Osteocyte (in vitro differentiated cells): ENCODE measurements around the gene SSB. TPM values are rescaled to one million over a fixed set of nuclear protein-coding genes. Genes with fewer than 3 reads are reported as not detected.
A peak's percentile ranks its signal among the peaks of the same experiment; 100 is the strongest.

ENCODE experiments used
- DNase-seq: peaks from one replicate; pipeline ENCODE4 v3.0.0; 2021; ENCODE audit warnings: mixed read lengths; ENCODE audit not compliant: unreplicated experiment; ENCODE audit errors: extremely low spot score
- H3K27ac Mint-ChIP-seq: one replicate; pipeline ENCODE4 v1.8.0; 2021; ENCODE audit warnings: mild to moderate bottlenecking, mixed read lengths; ENCODE audit not compliant: unreplicated experiment
- H3K27me3 Mint-ChIP-seq: one replicate; pipeline ENCODE4 v1.8.0; 2021; ENCODE audit warnings: mixed read lengths; ENCODE audit not compliant: unreplicated experiment
- H3K36me3 Mint-ChIP-seq: one replicate; pipeline ENCODE4 v1.8.0; 2021; ENCODE audit warnings: mixed read lengths; ENCODE audit not compliant: unreplicated experiment
- H3K4me1 Mint-ChIP-seq: one replicate; pipeline ENCODE4 v1.8.0; 2021; ENCODE audit warnings: mixed read lengths; ENCODE audit not compliant: unreplicated experiment
- H3K4me3 Mint-ChIP-seq: one replicate; pipeline ENCODE4 v1.8.0; 2021; ENCODE audit warnings: mild to moderate bottlenecking, moderate library complexity, mixed read lengths; ENCODE audit not compliant: unreplicated experiment
- H3K9me3 Mint-ChIP-seq: one replicate; pipeline ENCODE4 v1.8.0; 2021; ENCODE audit warnings: mixed read lengths; ENCODE audit not compliant: unreplicated experiment
- total RNA-seq: library from RNA; stranded (reverse); gene quantifications from 2 replicates; pipeline ENCODE4 v1.2.1, GENCODE V29; 2021
- TF ChIP-seq, protein P1 (sequence below): fragments of 200-600 bp; sonication (generic); IDR thresholded peaks from 2 replicates; pipeline ENCODE4 v1.5.0; 2021; ENCODE audit warnings: antibody characterized with exemption, mild to moderate bottlenecking, moderate library complexity

SSB gene
- total RNA-seq, 1 donor from 2014 or later = 111 TPM

DNA sequence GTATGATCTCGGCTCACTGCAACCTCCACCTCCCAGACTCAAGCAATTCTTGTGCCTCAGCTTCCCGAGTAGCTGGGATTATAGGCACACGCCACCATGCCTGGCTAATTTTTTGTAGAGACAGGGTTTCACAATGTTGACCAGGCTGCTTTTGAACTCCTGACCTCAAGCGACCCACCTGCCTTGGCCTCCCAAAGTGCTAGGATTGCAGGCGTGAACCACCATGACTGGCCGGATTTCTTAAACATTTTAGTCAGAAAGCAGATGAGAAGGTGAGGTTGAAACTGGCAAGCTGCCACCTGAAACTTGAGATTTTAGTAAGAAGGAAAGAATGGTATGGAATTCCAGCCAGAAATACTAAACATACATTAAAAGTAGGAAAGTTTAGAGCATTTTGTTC lies 33.1 kb upstream of the SSB start:
- no peaks in the 10 kb centered on the region for H3K36me3 Mint-ChIP-seq

DNA sequence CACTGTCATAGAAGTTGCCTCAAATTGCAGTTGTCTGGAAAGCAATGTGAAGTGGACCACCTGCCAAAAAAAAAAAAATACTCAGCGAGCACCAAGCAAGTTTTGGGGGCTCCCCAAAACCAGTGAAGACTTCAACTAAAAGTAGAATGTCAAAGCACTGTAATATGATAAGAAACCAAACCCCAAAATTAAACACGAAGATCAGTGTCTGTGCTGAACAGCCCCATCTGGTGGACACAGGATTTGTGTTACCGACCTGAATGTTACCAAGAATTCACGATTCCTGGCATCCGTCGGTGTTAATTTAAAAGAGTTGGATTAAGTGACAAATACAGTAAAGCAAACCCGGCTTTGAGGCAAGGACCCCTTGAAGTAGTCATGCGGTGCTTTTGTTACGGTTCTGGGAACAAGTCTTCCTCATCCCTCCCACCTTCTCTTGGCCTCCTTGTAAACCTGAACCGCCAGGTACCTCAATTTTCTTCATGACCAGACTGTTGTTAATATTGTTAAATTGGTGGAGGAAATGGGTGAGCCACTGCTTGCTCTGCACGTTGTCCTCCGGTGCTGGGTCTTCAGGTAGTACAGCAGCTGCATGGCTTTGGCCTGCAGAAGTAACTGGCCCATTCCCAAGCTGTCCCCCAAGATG lies 31.3 kb upstream of the SSB start:
- Mint-ChIP-seq H3K27ac (no peak overlapping the region), H3K27me3 (no peaks in the 10 kb centered on the region), H3K4me1 (peaks cover 8% of the 10 kb centered on the region), H3K9me3 (no peaks in the 10 kb centered on the region), H3K36me3 (no peaks in the 10 kb centered on the region), H3K4me3 (no peak overlapping the region)
- TF ChIP-seq, protein P1, sequence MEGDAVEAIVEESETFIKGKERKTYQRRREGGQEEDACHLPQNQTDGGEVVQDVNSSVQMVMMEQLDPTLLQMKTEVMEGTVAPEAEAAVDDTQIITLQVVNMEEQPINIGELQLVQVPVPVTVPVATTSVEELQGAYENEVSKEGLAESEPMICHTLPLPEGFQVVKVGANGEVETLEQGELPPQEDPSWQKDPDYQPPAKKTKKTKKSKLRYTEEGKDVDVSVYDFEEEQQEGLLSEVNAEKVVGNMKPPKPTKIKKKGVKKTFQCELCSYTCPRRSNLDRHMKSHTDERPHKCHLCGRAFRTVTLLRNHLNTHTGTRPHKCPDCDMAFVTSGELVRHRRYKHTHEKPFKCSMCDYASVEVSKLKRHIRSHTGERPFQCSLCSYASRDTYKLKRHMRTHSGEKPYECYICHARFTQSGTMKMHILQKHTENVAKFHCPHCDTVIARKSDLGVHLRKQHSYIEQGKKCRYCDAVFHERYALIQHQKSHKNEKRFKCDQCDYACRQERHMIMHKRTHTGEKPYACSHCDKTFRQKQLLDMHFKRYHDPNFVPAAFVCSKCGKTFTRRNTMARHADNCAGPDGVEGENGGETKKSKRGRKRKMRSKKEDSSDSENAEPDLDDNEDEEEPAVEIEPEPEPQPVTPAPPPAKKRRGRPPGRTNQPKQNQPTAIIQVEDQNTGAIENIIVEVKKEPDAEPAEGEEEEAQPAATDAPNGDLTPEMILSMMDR = peak; percentile 81
- DNase-seq = no peak

More for the DNA sequence above, 33.1 kb upstream of the SSB start:
- TF ChIP-seq, protein P1 = no peak
- Mint-ChIP-seq H3K9me3 (no peaks in the 10 kb centered on the region), H3K4me3 (no peak overlapping the region), H3K4me1 (peaks cover 8% of the 10 kb centered on the region), H3K27ac (peak overlapping the region; percentile 50), H3K27me3 (no peaks in the 10 kb centered on the region)
- no peak for DNase-seq

DNA sequence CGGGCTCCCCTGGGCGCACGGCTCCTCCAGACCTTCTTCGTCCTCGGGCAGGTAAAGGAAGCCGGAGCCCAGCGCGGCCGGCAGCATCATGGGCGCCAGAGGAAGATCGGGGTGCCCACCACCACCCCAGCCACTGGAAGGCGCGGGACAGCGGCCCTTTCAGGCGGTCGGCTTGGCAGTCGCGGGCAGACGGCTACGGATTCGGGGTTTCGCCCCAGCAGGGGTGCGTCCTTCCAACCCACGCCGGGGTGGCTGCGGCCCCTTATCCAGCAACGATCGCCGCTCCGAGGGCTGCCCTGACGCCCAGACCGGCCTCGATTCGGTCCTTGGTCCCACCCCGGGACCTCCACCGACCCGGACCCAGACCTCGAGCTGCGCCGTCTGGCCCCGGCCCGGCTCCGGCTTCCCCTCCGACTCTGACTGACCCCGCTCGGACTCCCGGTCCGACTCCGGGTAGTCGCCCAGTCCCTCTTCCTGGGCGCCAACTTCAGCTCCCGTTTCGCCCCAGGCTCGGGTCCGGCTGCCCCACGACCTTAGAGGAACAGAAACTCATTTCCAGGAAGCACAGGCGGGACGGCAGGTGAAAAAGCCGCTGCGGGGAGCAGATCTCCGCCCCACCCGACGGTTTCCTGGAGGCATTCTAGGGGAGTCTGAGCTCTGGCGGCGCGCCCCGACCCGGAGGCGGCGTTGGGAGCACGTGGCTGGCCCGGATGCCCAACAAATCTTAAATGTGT lies 30.2 kb upstream of the SSB start:
- H3K9me3 Mint-ChIP-seq = no peaks in the 10 kb centered on the region
- TF ChIP-seq, protein P1 = no peak
- no peak for DNase-seq
- no peaks in the 10 kb centered on the region for H3K36me3 Mint-ChIP-seq
- H3K4me1 Mint-ChIP-seq = peaks cover 8% of the 10 kb centered on the region
- no peaks in the 10 kb centered on the region for H3K27me3 Mint-ChIP-seq
- H3K4me3 Mint-ChIP-seq = no peak overlapping the region
- no peak overlapping the region for H3K27ac Mint-ChIP-seq

DNA sequence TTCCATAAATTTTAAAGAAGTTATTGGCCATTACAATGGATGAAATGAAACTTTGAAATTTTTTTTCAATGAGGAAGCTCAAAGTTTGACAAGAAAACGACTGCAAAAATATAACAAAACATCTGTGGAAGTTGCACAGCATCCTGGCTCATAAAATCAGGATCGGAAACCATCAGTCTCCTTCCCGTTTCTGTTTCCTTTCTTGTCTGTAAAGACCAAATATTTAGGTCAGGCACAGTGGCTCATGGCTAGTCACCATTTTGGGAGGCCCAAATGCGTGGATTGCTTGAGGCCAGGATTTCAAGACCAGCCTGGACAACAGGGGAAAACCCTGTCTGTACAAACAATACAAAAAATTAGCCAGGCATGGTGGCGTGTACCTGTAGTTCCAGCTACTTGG lies 27.6 kb upstream of the SSB start:
- TF ChIP-seq, protein P1 = no peak
- Mint-ChIP-seq H3K4me1 (peaks cover 9% of the 10 kb centered on the region), H3K9me3 (no peaks in the 10 kb centered on the region), H3K4me3 (no peak overlapping the region), H3K27me3 (no peaks in the 10 kb centered on the region), H3K36me3 (no peaks in the 10 kb centered on the region), H3K27ac (no peak overlapping the region)
- no peak for DNase-seq

DNA sequence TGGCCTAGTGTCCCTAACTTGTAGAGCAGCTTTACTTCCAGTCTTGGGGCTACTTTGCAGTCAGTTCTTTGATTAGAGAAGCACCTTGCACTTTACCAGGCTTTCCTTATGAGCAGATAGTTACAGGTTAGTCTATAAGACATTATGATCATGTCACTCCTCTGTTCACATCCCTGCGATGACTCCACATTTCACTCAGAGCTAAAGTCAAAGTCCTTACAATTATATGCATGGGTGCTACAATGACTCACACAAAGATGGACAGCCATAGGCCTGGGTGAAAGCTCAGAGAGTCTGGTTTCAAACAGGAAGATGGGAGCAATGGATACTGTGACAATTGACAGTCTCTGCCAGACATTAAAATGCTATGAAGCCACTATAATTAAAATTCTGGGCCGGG lies 27.1 kb upstream of the SSB start:
- Mint-ChIP-seq H3K27me3 (no peaks in the 10 kb centered on the region), H3K27ac (no peak overlapping the region), H3K36me3 (no peaks in the 10 kb centered on the region), H3K4me1 (peaks cover 15% of the 10 kb centered on the region), H3K9me3 (no peaks in the 10 kb centered on the region), H3K4me3 (no peak overlapping the region)
- no peak for DNase-seq
- TF ChIP-seq, protein P1 = no peak
